Gastroesophageal sphincter (tissue), 3 donors: ENCODE measurements around the gene DYNC2H1.

Source experiments
- EP300 ChIP-seq: sonication (generic); formaldehyde crosslinking; IDR thresholded peaks from one replicate; pipeline ENCODE4 v1.6.1; 2017; ENCODE audit warnings: antibody characterized with exemption, mild to moderate bottlenecking
- POLR2AphosphoS5 ChIP-seq: sonication (generic); formaldehyde crosslinking; IDR thresholded peaks from one replicate; pipeline ENCODE4 v1.6.1; 2017; ENCODE audit warnings: antibody characterized with exemption
- TF ChIP-seq, protein P1 (sequence below), 4 experiments: fragments of 200-600 bp in 2 of 4; fragments of 450-650 bp in 2 of 4; sonication (generic) in 1 of 4; IDR thresholded peaks; one replicate each; pipeline ENCODE4 v1.5.1; 2017 to 2019; ENCODE audit warnings: antibody characterized with exemption in 4 of 4, mild to moderate bottlenecking in 2 of 4, moderate library complexity in 2 of 4

DNA sequence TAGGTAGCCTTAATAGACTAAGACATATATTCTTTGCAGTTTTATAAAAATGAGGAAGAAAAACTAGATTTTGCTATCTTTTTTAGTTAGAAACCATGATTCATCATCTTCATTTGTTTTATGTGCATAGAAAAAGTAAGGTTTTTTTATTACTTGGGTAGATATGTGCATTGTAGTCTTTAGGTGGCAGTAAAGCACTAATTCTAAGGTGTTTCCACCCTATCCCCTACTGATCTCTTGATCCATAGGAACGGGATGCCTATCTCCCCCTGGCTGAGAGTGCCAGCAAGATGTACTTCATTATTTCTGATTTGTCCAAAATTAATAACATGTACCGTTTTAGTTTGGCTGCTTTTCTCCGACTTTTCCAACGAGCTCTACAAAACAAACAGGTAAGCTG, 148.1 kb downstream of the DYNC2H1 start:
- TF ChIP-seq EP300 = no peak
- TF ChIP-seq, protein P1, sequence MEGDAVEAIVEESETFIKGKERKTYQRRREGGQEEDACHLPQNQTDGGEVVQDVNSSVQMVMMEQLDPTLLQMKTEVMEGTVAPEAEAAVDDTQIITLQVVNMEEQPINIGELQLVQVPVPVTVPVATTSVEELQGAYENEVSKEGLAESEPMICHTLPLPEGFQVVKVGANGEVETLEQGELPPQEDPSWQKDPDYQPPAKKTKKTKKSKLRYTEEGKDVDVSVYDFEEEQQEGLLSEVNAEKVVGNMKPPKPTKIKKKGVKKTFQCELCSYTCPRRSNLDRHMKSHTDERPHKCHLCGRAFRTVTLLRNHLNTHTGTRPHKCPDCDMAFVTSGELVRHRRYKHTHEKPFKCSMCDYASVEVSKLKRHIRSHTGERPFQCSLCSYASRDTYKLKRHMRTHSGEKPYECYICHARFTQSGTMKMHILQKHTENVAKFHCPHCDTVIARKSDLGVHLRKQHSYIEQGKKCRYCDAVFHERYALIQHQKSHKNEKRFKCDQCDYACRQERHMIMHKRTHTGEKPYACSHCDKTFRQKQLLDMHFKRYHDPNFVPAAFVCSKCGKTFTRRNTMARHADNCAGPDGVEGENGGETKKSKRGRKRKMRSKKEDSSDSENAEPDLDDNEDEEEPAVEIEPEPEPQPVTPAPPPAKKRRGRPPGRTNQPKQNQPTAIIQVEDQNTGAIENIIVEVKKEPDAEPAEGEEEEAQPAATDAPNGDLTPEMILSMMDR (IDR thresholded peaks at IDR 0.05) = no peak
- TF ChIP-seq POLR2AphosphoS5 = no peak
